HG02759 (cell line): ENCODE results near the gene PPP1R3D.
"Not testable (repeated sequence)": the region's sequence is repeated elsewhere in the genome, so short reads cannot be mapped to it uniquely, and the experiment has no call there.

Experiments used
- ATAC-seq: cut with Tn5 transposase; IDR thresholded peaks from one replicate; pipeline ENCODE4 v1.9.1; 2021; ENCODE audit warnings: mild to moderate bottlenecking, moderate library complexity; ENCODE audit not compliant: unreplicated experiment

Gene PPP1R3D

DNA sequence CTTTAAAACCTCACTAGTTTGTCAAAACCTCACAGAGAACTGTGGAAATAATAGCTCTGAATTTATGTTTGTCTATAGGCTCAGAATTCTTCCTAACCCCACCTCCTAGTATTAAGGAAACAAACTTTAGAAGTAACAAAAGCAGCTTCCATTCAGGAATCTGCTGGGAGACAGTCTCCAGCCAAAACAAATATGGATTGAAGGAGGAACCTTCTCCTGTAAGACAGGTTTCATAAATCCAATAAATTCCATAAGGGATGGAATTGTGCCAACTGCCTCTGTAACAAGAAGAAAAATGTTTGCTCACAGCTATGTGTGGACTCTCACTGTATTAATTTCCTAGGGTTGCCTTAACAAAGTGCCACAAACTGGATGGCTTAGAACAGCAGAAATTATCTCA is 14.2 kb downstream of the PPP1R3D start:
- no peak for ATAC-seq

DNA sequence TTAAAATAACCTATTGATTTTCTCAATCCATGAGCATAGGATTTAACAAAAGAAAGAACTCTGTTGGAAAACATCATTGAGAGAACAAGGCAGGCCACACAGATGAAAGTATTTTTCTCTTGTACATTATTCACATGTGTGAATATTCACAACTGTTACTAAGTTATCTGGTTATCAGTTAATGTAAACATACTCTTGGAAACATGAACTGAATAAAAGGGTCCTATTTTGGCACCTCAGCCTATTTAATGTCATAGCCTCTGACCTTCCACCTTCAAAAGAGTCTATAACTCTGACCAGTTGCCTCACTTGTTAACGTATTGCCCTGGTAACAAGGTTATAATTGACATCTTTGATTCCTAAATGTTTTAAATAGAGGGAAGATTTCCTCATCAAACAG is 14.7 kb downstream of the PPP1R3D start:
- no peak for ATAC-seq

DNA sequence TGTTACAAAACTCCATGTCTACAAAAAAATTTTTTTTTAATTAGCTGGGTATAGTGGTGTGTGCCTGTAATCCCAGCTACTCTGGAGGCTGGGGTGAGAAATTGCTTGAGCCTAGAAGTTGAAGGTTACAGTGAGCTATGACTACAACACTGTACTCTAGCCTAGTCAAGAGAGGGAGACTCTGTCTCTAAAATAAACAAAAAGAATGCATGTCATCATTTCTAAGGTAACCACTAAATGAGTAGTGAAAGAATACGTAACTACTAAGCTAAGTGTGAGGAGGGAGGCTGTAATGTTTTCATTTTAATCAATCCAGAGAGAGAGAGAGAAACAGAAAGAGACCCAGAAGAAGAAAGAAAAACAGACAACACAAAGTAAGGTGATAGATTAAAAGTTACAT is 16.6 kb downstream of the PPP1R3D start:
- no peak for ATAC-seq

DNA sequence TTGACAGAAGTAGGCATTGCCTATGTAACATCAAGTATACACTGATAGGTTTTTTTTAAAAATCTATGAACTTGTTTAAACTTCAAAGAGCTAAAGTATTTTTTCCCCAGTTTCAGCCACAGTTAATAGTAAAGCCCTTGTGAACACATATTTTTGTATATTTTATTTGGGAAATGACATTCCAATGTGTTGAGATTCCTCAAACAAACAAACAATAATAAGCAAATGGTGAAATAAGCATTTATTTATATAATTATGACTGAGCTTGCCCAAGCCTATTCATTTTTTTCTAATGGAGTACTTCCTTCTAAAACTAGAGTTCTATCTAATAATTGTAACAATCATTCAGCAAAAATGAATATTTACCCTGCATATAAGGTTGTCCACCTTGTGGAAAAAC is 19.2 kb downstream of the PPP1R3D start:
- ATAC-seq = no peak

DNA sequence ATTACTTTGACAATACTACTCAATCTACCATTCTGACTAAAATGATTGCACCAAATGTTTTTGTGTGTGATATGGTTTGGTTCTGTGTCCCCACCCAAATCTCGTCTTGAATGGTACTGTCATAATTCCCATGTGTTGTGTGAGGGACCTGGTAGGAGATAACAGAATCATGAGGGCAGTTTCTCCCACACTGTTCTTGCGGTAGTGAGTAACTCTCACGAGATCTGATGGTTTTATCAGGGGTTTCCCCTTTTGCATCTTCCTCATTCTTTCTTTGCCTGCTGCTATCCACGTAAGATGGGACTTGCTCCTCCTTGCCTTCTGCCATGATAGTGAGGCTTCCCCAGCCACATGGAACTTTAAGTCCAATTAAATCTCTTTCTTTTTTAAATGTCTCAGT is 27.5 kb downstream of the PPP1R3D start:
- no peak for ATAC-seq

DNA sequence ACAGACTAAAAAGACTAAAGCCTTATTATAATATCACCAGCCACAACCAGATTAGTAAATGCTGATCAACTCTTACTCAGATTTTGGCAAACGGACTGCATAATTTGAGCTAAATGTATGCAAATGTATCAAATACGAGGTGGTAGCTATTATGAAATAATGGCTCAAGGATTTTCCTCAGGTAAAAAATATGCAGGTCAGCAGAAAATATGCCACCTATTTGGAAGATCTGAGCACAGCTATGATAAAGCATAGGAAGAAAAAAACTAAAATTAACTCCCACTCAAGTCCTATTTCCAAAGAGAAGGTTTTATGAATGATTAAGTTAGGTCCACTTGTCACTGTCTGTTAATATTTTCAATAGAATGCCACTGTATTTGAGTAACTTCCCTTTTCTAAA is 29.1 kb downstream of the PPP1R3D start:
- no peak for ATAC-seq

DNA sequence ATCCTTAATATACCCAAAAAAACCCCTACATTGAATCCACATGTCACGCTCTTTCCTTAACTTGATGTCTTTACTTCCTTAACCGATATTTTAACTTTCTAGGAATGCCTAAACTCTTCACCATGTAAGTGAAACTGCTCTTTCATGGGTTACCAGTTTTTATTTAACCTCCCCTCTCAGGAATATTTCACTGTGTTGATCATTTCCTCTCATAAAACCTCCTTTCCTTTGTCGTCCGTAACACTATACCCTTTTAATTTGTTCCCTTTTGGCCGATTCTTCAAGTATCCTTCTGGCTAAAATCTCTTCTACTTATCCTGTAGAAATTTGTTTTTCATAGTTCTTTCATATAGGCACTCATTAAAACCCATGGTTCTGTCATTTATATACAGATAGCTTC is 31.2 kb downstream of the PPP1R3D start:
- no peak for ATAC-seq

DNA sequence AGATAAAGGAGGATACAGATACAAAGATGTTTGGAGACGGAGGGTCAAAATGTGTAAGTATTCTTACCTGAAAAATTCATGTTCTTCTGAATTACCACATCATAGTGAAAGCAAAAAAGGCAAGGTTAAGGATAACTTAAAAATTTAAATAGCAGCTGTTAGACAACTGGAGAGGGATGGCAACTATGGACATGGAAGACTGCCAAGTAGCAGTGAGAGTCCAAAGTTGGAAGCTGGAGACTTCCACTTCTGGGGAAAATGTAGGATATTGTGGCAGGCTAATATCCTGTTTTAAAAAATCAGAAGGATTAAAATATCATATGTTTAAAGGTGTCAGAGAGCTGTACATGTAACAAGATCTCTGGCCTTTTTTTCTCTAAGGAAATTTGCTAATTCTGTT is 36.5 kb downstream of the PPP1R3D start:
- ATAC-seq = no peak

DNA sequence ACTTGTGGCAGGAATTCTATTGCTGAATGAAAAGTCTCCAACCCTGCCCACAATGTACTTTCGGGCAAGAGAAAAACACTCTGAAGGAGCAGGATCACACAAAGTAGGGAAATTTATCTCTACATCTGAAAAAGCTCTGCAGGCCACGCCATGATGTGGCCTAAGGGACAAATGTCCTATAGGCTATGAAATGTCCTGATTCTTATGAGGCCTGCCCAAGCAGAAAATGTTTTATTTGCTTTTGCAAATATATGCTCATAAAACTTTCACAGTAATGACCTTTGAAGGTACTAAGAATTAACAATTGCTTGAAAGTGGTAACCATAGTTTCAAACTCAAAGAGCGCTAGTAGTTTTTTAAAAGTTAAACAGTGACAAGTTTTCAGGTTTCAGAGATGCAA is 37.6 kb downstream of the PPP1R3D start:
- no peak for ATAC-seq

DNA sequence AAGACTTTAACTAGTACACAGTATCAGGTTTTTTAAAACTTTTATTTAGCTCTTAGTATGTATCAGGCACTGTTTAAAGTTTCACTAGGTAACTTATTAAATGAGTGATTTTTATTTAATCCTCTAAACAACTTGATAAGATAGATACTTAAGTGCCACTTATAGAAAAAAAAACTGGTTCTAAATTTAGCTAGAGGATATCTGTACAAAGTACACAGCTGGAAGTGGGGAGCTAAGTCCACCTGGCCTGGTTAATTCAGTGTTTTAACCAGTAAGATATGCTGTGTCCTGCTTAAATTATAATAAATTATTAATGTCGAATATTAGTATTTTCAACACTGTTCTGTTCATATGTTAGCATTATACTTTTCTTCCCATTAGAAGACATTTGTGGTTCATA is 44.2 kb downstream of the PPP1R3D start:
- ATAC-seq = no peak

DNA sequence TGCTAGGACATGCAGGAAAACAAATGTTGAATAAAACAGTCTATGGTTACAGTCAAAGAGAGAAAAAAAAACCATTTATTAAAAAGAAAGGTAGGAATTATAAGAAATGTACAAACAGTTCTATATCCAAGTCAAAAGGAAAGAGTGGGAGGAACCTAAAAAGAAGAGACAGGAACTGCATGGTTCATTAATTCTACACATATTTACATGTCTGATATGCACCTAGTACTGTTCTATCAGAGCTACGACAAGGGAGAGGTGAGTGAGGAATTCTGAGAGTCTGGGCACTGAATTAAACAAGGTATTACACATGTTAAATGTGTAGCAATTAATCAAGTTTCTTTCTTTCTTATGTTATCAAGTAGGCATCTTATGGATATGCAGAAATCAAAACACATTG is 48.5 kb downstream of the PPP1R3D start:
- ATAC-seq = no peak

DNA sequence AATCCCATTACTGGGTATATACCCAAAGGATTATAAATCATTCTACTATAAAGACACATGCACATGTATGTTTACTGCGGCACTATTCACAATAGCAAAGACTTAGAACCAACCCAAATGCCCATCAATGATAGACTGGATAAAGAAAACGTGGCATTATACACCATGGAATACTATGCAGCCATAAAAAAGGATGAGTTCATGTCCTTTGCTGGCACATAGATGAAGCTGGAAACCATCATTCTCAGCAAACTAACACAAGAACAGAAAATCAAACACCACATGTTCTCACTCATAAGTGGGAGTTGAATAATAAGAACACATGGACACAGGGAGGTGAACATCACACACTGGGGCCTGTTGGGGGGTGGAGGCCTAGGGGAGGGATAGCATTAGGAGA is 50.1 kb downstream of the PPP1R3D start:
- ATAC-seq = not testable (repeated sequence)

DNA sequence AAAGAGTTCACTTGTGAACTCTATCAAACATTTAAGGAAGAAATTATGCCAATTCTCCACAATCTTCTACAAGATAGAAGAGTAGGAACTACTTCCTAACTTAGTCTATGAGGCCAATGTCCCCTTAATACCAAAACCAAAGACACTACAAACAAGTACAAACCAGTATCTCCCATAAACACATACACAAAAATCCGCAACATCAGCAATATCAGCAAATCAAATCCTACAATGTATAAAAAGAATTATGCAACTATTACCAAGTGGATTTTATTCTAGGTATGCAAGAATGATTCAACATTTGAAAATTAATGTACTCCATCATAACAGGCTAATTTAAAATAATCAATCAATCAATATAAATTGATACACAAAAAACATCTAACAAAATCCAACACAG is 52.1 kb downstream of the PPP1R3D start:
- ATAC-seq = no peak
